ENCODE data around the gene COL13A1. TPM values are rescaled to one million over a fixed set of nuclear protein-coding genes. Genes with fewer than 3 reads are reported as not detected.
A peak's percentile ranks its signal among the peaks of the same experiment; 100 is the strongest.

COL13A1 gene
- total RNA-seq, 2 donors from 2014 or later: not detected

- H3K9me3 Mint-ChIP-seq: no peaks in the 10 kb centered on the region
- H3K27ac Mint-ChIP-seq: no peak overlapping the region
- no peak for ATAC-seq
- DNase-seq (ENCODE audit: low spot score in 2 of 2): no peak
- no peaks in the 10 kb centered on the region for H3K36me3 Mint-ChIP-seq
Measured at GRCh38 chr10:69915215-69915560, 113.5 kb downstream of the COL13A1 start.

- no peaks in the 10 kb centered on the region for H3K9me3 Mint-ChIP-seq
- no peak overlapping the region for H3K27ac Mint-ChIP-seq
- H3K36me3 Mint-ChIP-seq: no peaks in the 10 kb centered on the region
- DNase-seq (ENCODE audit: low spot score in 2 of 2) (no peak), ATAC-seq (no peak)
Measured at GRCh38 chr10:69916118-69916517, 114.4 kb downstream of the COL13A1 start.

- DNase-seq (ENCODE audit: low spot score in 2 of 2): no peak
- H3K36me3 Mint-ChIP-seq: no peaks in the 10 kb centered on the region
- no peak for ATAC-seq
- H3K9me3 Mint-ChIP-seq: no peaks in the 10 kb centered on the region
- no peak overlapping the region for H3K27ac Mint-ChIP-seq
Measured at GRCh38 chr10:69918036-69918435, 116.3 kb downstream of the COL13A1 start.

GRCh38 chr10:69919250-69919649, 117.5 kb downstream of the COL13A1 start:
- no peak for DNase-seq (ENCODE audit: low spot score in 2 of 2)
- H3K27ac Mint-ChIP-seq: no peak overlapping the region
- ATAC-seq: no peak
- H3K9me3 Mint-ChIP-seq: no peaks in the 10 kb centered on the region
- no peaks in the 10 kb centered on the region for H3K36me3 Mint-ChIP-seq

- ATAC-seq (no peak), DNase-seq (ENCODE audit: low spot score in 2 of 2) (no peak)
- Mint-ChIP-seq H3K27ac (peak overlapping the region in 1 of 2 donors; percentile 50), H3K36me3 (no peaks in the 10 kb centered on the region), H3K9me3 (peaks cover 0 to 3% of the 10 kb centered on the region in 2 donors)
Measured at GRCh38 chr10:69925111-69925510, 123.4 kb downstream of the COL13A1 start.

- Mint-ChIP-seq H3K36me3 (no peaks in the 10 kb centered on the region), H3K9me3 (peaks cover 0 to 3% of the 10 kb centered on the region in 2 donors), H3K27ac (no peak overlapping the region)
- ATAC-seq: no peak
- DNase-seq (ENCODE audit: low spot score in 2 of 2): no peak
Measured at GRCh38 chr10:69928339-69928738, 126.6 kb downstream of the COL13A1 start.

GRCh38 chr10:69929575-69929974, 127.9 kb downstream of the COL13A1 start:
- DNase-seq (ENCODE audit: low spot score in 2 of 2) (no peak), ATAC-seq (no peak)
- Mint-ChIP-seq H3K27ac (peak overlapping the region in 1 of 2 donors; percentile 44), H3K36me3 (no peaks in the 10 kb centered on the region), H3K9me3 (peaks cover 0 to 3% of the 10 kb centered on the region in 2 donors)

GRCh38 chr10:69934768-69935167, 133.1 kb downstream of the COL13A1 start:
- Mint-ChIP-seq H3K27ac (no peak overlapping the region), H3K9me3 (no peaks in the 10 kb centered on the region), H3K36me3 (no peaks in the 10 kb centered on the region)
- no peak for DNase-seq (ENCODE audit: low spot score in 2 of 2)
- ATAC-seq: no peak

- Mint-ChIP-seq H3K36me3 (no peaks in the 10 kb centered on the region), H3K9me3 (no peaks in the 10 kb centered on the region), H3K27ac (no peak overlapping the region)
- DNase-seq (ENCODE audit: low spot score in 2 of 2) (peak in 1 of 2 donors; percentile 13), ATAC-seq (no peak)
Measured at GRCh38 chr10:69936091-69936490, 134.4 kb downstream of the COL13A1 start.

GRCh38 chr10:69938541-69938991, 136.9 kb downstream of the COL13A1 start:
- no peak for ATAC-seq
- Mint-ChIP-seq H3K36me3 (no peaks in the 10 kb centered on the region), H3K9me3 (no peaks in the 10 kb centered on the region), H3K27ac (no peak overlapping the region)
- DNase-seq (ENCODE audit: low spot score in 2 of 2): no peak

- DNase-seq (ENCODE audit: low spot score in 2 of 2): no peak
- no peaks in the 10 kb centered on the region for H3K9me3 Mint-ChIP-seq
- H3K27ac Mint-ChIP-seq: no peak overlapping the region
- no peak for ATAC-seq
- no peaks in the 10 kb centered on the region for H3K36me3 Mint-ChIP-seq
Measured at GRCh38 chr10:69939061-69939460, 137.4 kb downstream of the COL13A1 start.

- H3K36me3 Mint-ChIP-seq: no peaks in the 10 kb centered on the region
- no peak for DNase-seq (ENCODE audit: low spot score in 2 of 2)
- H3K27ac Mint-ChIP-seq: no peak overlapping the region
- no peak for ATAC-seq
- no peaks in the 10 kb centered on the region for H3K9me3 Mint-ChIP-seq
Measured at GRCh38 chr10:69939481-69939880, 137.8 kb downstream of the COL13A1 start.

GRCh38 chr10:69941730-69942129, 140.0 kb downstream of the COL13A1 start:
- Mint-ChIP-seq H3K27ac (no peak overlapping the region), H3K36me3 (no peaks in the 10 kb centered on the region), H3K9me3 (no peaks in the 10 kb centered on the region)
- DNase-seq (ENCODE audit: low spot score in 2 of 2) (no peak), ATAC-seq (no peak)

- no peak for ATAC-seq
- H3K27ac Mint-ChIP-seq: no peak overlapping the region
- DNase-seq (ENCODE audit: low spot score in 2 of 2): no peak
Measured at GRCh38 chr10:69943292-69943820, 141.7 kb downstream of the COL13A1 start.

GRCh38 chr10:69944761-69945160, 143.1 kb downstream of the COL13A1 start:
- no peaks in the 10 kb centered on the region for H3K36me3 Mint-ChIP-seq
- no peak for DNase-seq (ENCODE audit: low spot score in 2 of 2)
- no peaks in the 10 kb centered on the region for H3K9me3 Mint-ChIP-seq
- ATAC-seq: no peak
- no peak overlapping the region for H3K27ac Mint-ChIP-seq

More at GRCh38 chr10:69943292-69943820, 141.7 kb downstream of the COL13A1 start:
- Mint-ChIP-seq H3K9me3 (no peaks in the 10 kb centered on the region), H3K36me3 (no peaks in the 10 kb centered on the region)

GRCh38 chr10:69948261-69948660, 146.6 kb downstream of the COL13A1 start:
- Mint-ChIP-seq H3K36me3 (no peaks in the 10 kb centered on the region), H3K27ac (no peak overlapping the region), H3K9me3 (no peaks in the 10 kb centered on the region)
- ATAC-seq: no peak
- DNase-seq (ENCODE audit: low spot score in 2 of 2): no peak

GRCh38 chr10:69949770-69950169, 148.1 kb downstream of the COL13A1 start:
- Mint-ChIP-seq H3K9me3 (no peaks in the 10 kb centered on the region), H3K36me3 (no peaks in the 10 kb centered on the region), H3K27ac (no peak overlapping the region)
- DNase-seq (ENCODE audit: low spot score in 2 of 2) (no peak), ATAC-seq (no peak)

GRCh38 chr10:69951658-69952057, 150.0 kb downstream of the COL13A1 start:
- Mint-ChIP-seq H3K9me3 (no peaks in the 10 kb centered on the region), H3K36me3 (no peaks in the 10 kb centered on the region), H3K27ac (no peak overlapping the region)
- DNase-seq (ENCODE audit: low spot score in 2 of 2) (no peak), ATAC-seq (no peak)
